T47D (cell line): ENCODE results near the gene TTC34.
"Not testable (repeated sequence)": the region's sequence is repeated elsewhere in the genome, so short reads cannot be mapped to it uniquely, and the experiment has no call there.

ENCODE experiments used
- DNase-seq, 2 experiments: peaks; one replicate each; pipeline versions ENCODE4 v3.0.0 to v3.0.0-alpha.2; 2011 to 2012; ENCODE audit warnings: low read depth in 1 of 2, low spot score in 1 of 2
- JUND ChIP-seq: IDR thresholded peaks from 2 replicates; pipeline ENCODE4 v1.6.1; 2012; ENCODE audit warnings: low read depth
- in situ Hi-C: cut with HindIII; loops from 2 replicates; pipeline ENCODE4 v1.10.0; 2016; ENCODE audit warnings: low sequenced_read_pairs, low pct_unique_long_range_greater_than_20kb

TTC34 gene

GRCh38 chr1:2784854-2785630 is 16.5 kb downstream of the TTC34 start:
- in situ Hi-C loops = no loop called here
- no peak for DNase-seq
- TF ChIP-seq JUND = no peak

- in situ Hi-C loops = no loop called here
- no peak for TF ChIP-seq JUND
- DNase-seq = no peak
Observed at GRCh38 chr1:2783435-2784397, 17.8 kb downstream of the TTC34 start.

GRCh38 chr1:2783069-2783434 is 18.4 kb downstream of the TTC34 start:
- DNase-seq = no peak
- in situ Hi-C loops = no loop called here
- no peak for TF ChIP-seq JUND

- in situ Hi-C loops = no loop called here
- DNase-seq = no peak
- no peak for TF ChIP-seq JUND
Observed at GRCh38 chr1:2781627-2782026, 19.9 kb downstream of the TTC34 start.

DNA sequence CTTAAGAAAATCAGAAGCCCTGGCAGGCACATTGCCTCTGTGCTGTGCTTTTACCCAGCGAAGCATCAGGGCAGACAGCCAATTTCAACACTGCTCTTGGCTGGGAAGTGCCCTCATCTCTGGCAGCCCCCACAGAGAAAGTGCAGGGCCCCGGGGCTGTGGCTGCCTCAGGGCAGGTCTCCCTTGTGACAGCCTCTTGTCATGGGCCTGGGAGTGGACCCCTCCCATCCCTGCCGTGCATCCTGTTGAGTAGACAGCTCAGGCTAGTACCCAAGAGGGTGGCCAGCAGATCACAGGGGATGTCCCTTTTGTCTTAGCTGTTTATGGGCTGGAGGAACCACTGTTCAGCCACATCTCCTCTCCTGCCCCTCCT is 23.3 kb downstream of the TTC34 start:
- DNase-seq = no peak
- in situ Hi-C loops = no loop called here
- no peak for TF ChIP-seq JUND

DNA sequence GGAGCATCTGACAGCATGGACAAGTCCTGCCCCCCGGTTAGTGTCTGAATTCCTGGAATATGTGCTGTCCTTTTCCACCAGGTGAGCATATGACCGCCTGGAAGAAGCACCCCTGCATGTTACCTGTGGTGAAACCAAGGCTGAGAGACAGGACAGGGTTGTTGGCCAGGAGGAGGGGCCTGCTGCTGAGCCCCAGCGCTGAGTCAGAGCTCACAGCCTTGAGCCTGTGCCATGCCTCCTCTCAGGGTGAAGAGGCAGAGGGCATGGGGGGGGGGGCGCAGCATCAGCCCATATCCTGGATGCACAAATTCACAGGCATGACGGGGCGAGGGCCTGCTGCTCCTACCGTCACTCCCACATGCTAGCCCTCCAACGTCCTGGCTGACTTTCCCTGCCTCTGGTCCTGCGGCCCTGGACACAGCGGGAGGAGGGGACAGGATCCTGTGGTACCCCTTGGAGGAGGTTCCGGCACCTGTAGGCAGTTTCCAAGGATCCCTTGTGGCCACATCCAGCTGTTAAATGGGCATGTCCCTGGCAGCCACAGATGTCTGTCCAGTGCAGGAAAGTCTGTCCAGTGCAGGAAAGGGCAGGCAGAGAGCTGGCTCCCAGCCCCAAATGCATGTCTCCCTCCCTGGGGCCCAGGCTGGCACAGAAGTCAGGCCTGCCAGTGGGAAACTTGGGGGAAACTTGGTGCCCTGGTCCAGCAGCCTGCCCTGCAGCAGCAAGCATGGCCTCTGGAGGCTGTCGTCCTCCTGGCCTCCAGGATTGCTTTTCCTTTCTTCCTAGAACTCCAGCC is 23.9 kb downstream of the TTC34 start:
- DNase-seq = no peak
- in situ Hi-C loops = no loop called here

GRCh38 chr1:2775333-2775732 is 26.2 kb downstream of the TTC34 start:
- in situ Hi-C loops, DNase-seq: not testable (repeated sequence)

More for the DNA sequence above, 23.9 kb downstream of the TTC34 start:
- TF ChIP-seq JUND = no peak

DNA sequence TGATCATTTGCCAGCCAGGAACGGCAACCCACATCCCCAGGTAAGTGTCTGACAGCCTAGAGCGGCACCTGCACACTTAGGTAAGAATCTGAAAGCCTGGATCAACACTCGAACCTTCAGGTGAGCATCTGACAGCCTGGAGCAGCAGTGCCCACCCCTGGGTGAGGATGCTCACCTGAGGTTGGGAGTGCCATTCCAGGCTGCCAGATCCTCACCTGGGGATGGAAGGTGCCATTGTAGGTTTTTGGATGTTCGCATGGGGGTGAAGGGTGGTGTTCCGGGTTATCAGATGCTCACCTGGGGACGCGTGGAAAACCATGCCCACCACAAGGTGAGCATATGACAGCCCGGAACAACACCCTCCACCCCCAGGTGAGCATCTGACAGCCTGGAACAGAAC is 33.4 kb downstream of the TTC34 start:
- DNase-seq, in situ Hi-C loops: not testable (repeated sequence)

GRCh38 chr1:2759433-2759832 is 42.1 kb downstream of the TTC34 start:
- in situ Hi-C loops, DNase-seq: not testable (repeated sequence)

- DNase-seq, in situ Hi-C loops: not testable (repeated sequence)
Observed at GRCh38 chr1:2757519-2757918, 44.0 kb downstream of the TTC34 start.

DNA sequence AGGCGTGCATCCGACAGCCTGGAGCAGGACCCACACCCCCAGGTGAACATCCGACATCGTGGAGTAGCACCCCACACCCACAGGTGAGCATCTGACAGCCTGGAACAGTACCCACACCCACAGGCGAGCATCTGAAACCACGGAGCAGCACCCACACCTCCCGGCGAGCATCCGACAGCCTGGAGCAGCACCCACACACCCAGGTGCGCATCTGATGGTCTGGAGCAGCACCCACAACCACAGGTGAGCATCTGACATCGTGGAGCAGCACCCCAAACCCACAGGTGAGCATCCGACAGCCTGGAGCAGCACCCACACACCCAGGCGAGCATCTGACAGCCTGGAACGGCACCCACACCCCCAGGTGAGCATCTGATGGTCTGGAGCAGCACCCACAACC is 46.1 kb downstream of the TTC34 start:
- DNase-seq, in situ Hi-C loops: not testable (repeated sequence)

GRCh38 chr1:2754597-2754996 is 46.9 kb downstream of the TTC34 start:
- DNase-seq, in situ Hi-C loops: not testable (repeated sequence)

- DNase-seq, in situ Hi-C loops: not testable (repeated sequence)
Observed at GRCh38 chr1:2752503-2752902, 49.0 kb downstream of the TTC34 start.

GRCh38 chr1:2751866-2752265 is 49.6 kb downstream of the TTC34 start:
- DNase-seq, in situ Hi-C loops: not testable (repeated sequence)

- DNase-seq, in situ Hi-C loops: not testable (repeated sequence)
Observed at GRCh38 chr1:2750766-2751730, 50.4 kb downstream of the TTC34 start.

DNA sequence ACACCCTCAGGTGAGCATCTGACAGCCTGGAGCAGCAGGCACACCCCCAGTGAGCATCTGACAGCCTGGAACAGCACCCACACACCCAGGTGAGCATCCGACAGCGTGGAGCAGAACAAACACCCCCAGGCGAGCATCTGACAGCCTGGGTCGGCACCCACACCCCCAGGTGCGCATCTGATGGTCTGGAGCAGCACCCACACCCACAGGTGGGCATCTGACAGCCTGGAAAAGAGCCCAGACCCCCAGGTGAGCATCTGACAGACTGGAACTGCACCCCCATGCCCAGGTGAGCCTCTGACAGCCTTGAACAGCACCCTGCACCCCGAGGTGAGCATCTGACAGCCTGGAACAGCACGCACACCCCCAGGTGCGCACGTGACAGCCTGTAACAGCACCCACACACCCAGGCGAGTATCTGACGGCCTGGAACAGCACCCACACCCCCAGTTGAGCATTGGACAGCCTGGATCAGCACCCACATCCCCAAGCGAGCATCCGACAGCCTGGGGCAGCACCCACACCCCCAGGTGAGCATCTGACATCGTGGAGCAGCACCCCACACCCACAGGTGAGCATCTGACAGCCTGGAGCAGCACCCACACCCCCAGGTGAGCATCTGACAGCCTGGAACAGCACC is 51.3 kb downstream of the TTC34 start:
- in situ Hi-C loops = not testable (repeated sequence)

More for the DNA sequence above, 51.3 kb downstream of the TTC34 start:
- DNase-seq = not testable (repeated sequence)
